MM.1S (cell line): ENCODE measurements around the gene KRT31.

Source experiments
- DNase-seq: peaks from one replicate; pipeline ENCODE4 v3.0.0-alpha.2; 2015
- H2AFZ ChIP-seq: fragments of 300-600 bp; sonication (generic); 2 replicates; pipeline ENCODE4 v1.6.0; 2016; ENCODE audit warnings: antibody characterized with exemption, low read length
- H3F3A ChIP-seq: fragments of 300-600 bp; sonication (generic); 2 replicates; pipeline ENCODE4 v1.6.1; 2016; ENCODE audit warnings: mild to moderate bottlenecking, antibody characterized with exemption, low read length, moderate library complexity, mixed read lengths; ENCODE audit not compliant: insufficient read depth
- H3K27ac ChIP-seq: fragments of 300-600 bp; sonication (generic); 2 replicates; pipeline ENCODE4 v1.5.1; 2016; ENCODE audit warnings: mild to moderate bottlenecking, low read length
- H3K27me3 ChIP-seq: fragments of 300-600 bp; sonication (generic); replicated peaks from 2 replicates; pipeline ENCODE4 v1.6.0; 2016; ENCODE audit warnings: low read length; ENCODE audit not compliant: insufficient read depth
- H3K36me3 ChIP-seq: fragments of 300-600 bp; sonication (generic); replicated peaks from 2 replicates; pipeline ENCODE4 v1.6.1; 2016; ENCODE audit warnings: mild to moderate bottlenecking, low read length, mixed read lengths; ENCODE audit not compliant: insufficient read depth
- H3K4me1 ChIP-seq: fragments of 300-600 bp; sonication (generic); 2 replicates; pipeline ENCODE4 v1.6.1; 2016; ENCODE audit warnings: low read length, mixed read lengths
- H3K4me2 ChIP-seq: fragments of 300-600 bp; sonication (generic); 2 replicates; pipeline ENCODE4 v1.6.0; 2016; ENCODE audit warnings: low read depth, low read length
- H3K4me3 ChIP-seq: fragments of 300-600 bp; sonication (generic); 2 replicates; pipeline ENCODE4 v1.5.1; 2016; ENCODE audit warnings: low read length, mixed read lengths
- H3K79me2 ChIP-seq: fragments of 300-600 bp; sonication (generic); 2 replicates; pipeline ENCODE4 v1.6.1; 2016; ENCODE audit warnings: mixed run types, low read length, mixed read lengths
- H3K9ac ChIP-seq: fragments of 300-600 bp; sonication (generic); 2 replicates; pipeline ENCODE4 v1.6.1; 2016; ENCODE audit warnings: low read length, mixed read lengths
- H3K9me2 ChIP-seq: fragments of 300-600 bp; sonication (generic); replicated peaks from 2 replicates; pipeline ENCODE4 v1.6.1; 2016; ENCODE audit warnings: mild to moderate bottlenecking, low read length, mixed read lengths; ENCODE audit not compliant: insufficient read depth
- H3K9me3 ChIP-seq: fragments of 300-600 bp; sonication (generic); replicated peaks from 2 replicates; pipeline ENCODE4 v1.6.1; 2016; ENCODE audit warnings: mild to moderate bottlenecking, low read length, mixed read lengths; ENCODE audit not compliant: insufficient read depth
- H4K20me1 ChIP-seq: fragments of 300-600 bp; sonication (generic); 2 replicates; pipeline ENCODE4 v1.6.1; 2016; ENCODE audit warnings: mild to moderate bottlenecking, low read length, moderate library complexity, mixed read lengths; ENCODE audit not compliant: insufficient read depth
- CTCF ChIP-seq: fragments of 300-600 bp; sonication (generic); IDR thresholded peaks from 2 replicates; pipeline ENCODE4 v1.5.1; 2016; ENCODE audit warnings: antibody characterized with exemption, low read length, mixed read lengths
- EZH2 ChIP-seq: fragments of 300-600 bp; sonication (generic); optimal IDR thresholded peaks from 2 replicates; pipeline ENCODE3; 2017; ENCODE audit warnings: low read depth, mild to moderate bottlenecking, antibody characterized with exemption, low read length, mixed read lengths
- EZH2phosphoT487 ChIP-seq: fragments of 300-600 bp; sonication (generic); IDR thresholded peaks from 2 replicates; pipeline ENCODE4 v1.6.1; 2018; ENCODE audit warnings: antibody characterized with exemption, low read length

The KRT31 gene

GRCh38 chr17:41360296-41360995, 37.0 kb downstream of the KRT31 start:
- no peaks in the 10 kb centered on the region for H3K4me1 ChIP-seq
- no peaks in the 10 kb centered on the region for H3K36me3 ChIP-seq
- H3K79me2 ChIP-seq: no peaks in the 10 kb centered on the region
- TF ChIP-seq EZH2 (no peak), EZH2phosphoT487 (no peak), CTCF (no peak)
- no peak overlapping the region for H3K27ac ChIP-seq
- H3F3A ChIP-seq: no peaks in the 10 kb centered on the region
- H3K27me3 ChIP-seq: no peaks in the 10 kb centered on the region
- DNase-seq: no peak
- no peak overlapping the region for H2AFZ ChIP-seq
- H3K4me2 ChIP-seq: no peak overlapping the region
- no peaks in the 10 kb centered on the region for H4K20me1 ChIP-seq
- no peak overlapping the region for H3K9ac ChIP-seq
- H3K9me3 ChIP-seq: no peaks in the 10 kb centered on the region
- H3K4me3 ChIP-seq: no peak overlapping the region
- no peaks in the 10 kb centered on the region for H3K9me2 ChIP-seq

GRCh38 chr17:41354536-41354935, 42.9 kb downstream of the KRT31 start:
- Histone ChIP-seq H3K4me1 (no peaks in the 10 kb centered on the region), H3F3A (no peaks in the 10 kb centered on the region), H3K9me3 (no peaks in the 10 kb centered on the region), H3K79me2 (no peaks in the 10 kb centered on the region), H3K27ac (no peak overlapping the region), H3K4me2 (no peak overlapping the region), H3K9me2 (no peaks in the 10 kb centered on the region), H3K27me3 (no peaks in the 10 kb centered on the region; the same call in 1 of the 2 replicates), H3K9ac (no peak overlapping the region), H3K4me3 (no peak overlapping the region), H3K36me3 (no peaks in the 10 kb centered on the region), H4K20me1 (no peaks in the 10 kb centered on the region), H2AFZ (no peak overlapping the region)
- DNase-seq: no peak
- TF ChIP-seq EZH2 (no peak), EZH2phosphoT487 (no peak), CTCF (no peak)

GRCh38 chr17:41352597-41353366, 44.6 kb downstream of the KRT31 start:
- no peaks in the 10 kb centered on the region for H3K36me3 ChIP-seq
- H4K20me1 ChIP-seq: no peaks in the 10 kb centered on the region
- H3K9ac ChIP-seq: no peak overlapping the region
- no peak for DNase-seq
- no peak overlapping the region for H3K4me2 ChIP-seq
- no peaks in the 10 kb centered on the region for H3K4me1 ChIP-seq
- no peak overlapping the region for H3K4me3 ChIP-seq
- no peaks in the 10 kb centered on the region for H3F3A ChIP-seq
- H3K79me2 ChIP-seq: no peaks in the 10 kb centered on the region
- H3K9me2 ChIP-seq: no peaks in the 10 kb centered on the region
- TF ChIP-seq CTCF: no peak
- TF ChIP-seq EZH2: no peak
- TF ChIP-seq EZH2phosphoT487: no peak
- no peak overlapping the region for H2AFZ ChIP-seq
- H3K9me3 ChIP-seq: no peaks in the 10 kb centered on the region
- no peak overlapping the region for H3K27ac ChIP-seq
- H3K27me3 ChIP-seq: no peaks in the 10 kb centered on the region; the same call in 1 of the 2 replicates
